ENCODE results near the gene CCNG2.
"Not testable (repeated sequence)": the region's sequence is repeated elsewhere in the genome, so short reads cannot be mapped to it uniquely, and the experiment has no call there.

- TF ChIP-seq TSHZ2 (CRISPR knock-in tag; IDR thresholded peaks at IDR 0.05); GLIS3 (CRISPR knock-in tag; IDR thresholded peaks at IDR 0.05); TCF4 (CRISPR knock-in tag; IDR thresholded peaks at IDR 0.05; ENCODE audit: borderline replicate concordance): not testable (repeated sequence)
These were observed 19.6 kb upstream of the CCNG2 start for GRCh38 chr4:77137448-77137847.
